H9 (cell line): ENCODE measurements around the gene RAD18. TPM values are rescaled to one million over a fixed set of nuclear protein-coding genes. Genes with fewer than 3 reads are reported as not detected.
A peak's percentile ranks its signal among the peaks of the same experiment; 100 is the strongest.

Experiments used
- DNase-seq: peaks from one replicate; pipeline ENCODE4 v3.0.0-alpha.2; 2017
- H2AFZ ChIP-seq: one replicate; pipeline ENCODE4 v1.6.1; 2013; ENCODE audit warnings: mild to moderate bottlenecking, low read length, control low read depth, moderate library complexity
- H2AK5ac ChIP-seq: 2 replicates; pipeline ENCODE4 v1.6.1; 2013; ENCODE audit warnings: low read length, control low read depth, mixed read lengths; ENCODE audit not compliant: insufficient read length
- H2BK120ac ChIP-seq: one replicate; pipeline ENCODE4 v1.6.1; 2013; ENCODE audit warnings: low read depth, mild to moderate bottlenecking, low read length, control low read depth, inconsistent platforms; ENCODE audit not compliant: poor library complexity, severe bottlenecking
- H2BK12ac ChIP-seq: 2 replicates; pipeline ENCODE4 v1.6.1; 2013; ENCODE audit warnings: low read length, control low read depth, mixed read lengths, low read depth; ENCODE audit not compliant: insufficient read length
- H2BK15ac ChIP-seq: 2 replicates; pipeline ENCODE4 v1.6.1; 2013; ENCODE audit warnings: low read depth, low read length, control low read depth
- H2BK20ac ChIP-seq: one replicate; pipeline ENCODE4 v1.6.1; 2013; ENCODE audit warnings: low read depth, mild to moderate bottlenecking, low read length, control low read depth, inconsistent platforms; ENCODE audit not compliant: poor library complexity, severe bottlenecking
- H2BK5ac ChIP-seq: 2 replicates; pipeline ENCODE4 v1.6.1; 2013; ENCODE audit warnings: low read length, control low read depth, mixed read lengths; ENCODE audit not compliant: insufficient read length
- H3K14ac ChIP-seq: 2 replicates; pipeline ENCODE4 v1.6.1; 2013; ENCODE audit warnings: low read length, control low read depth; ENCODE audit not compliant: insufficient read depth
- H3K18ac ChIP-seq: 2 replicates; pipeline ENCODE4 v1.6.1; 2013; ENCODE audit warnings: low read depth, mild to moderate bottlenecking, mixed read lengths, low read length, control low read depth; ENCODE audit not compliant: insufficient read length
- H3K23ac ChIP-seq: 2 replicates; pipeline ENCODE4 v1.6.1; 2013; ENCODE audit warnings: low read length, control low read depth, mixed read lengths, low read depth; ENCODE audit not compliant: insufficient read length
- H3K23me2 ChIP-seq: 2 replicates; pipeline ENCODE4 v1.6.1; 2013; ENCODE audit warnings: low read depth, mild to moderate bottlenecking, mixed read lengths, low read length, control low read depth; ENCODE audit not compliant: insufficient read length, poor library complexity, severe bottlenecking
- H3K27ac ChIP-seq: 2 replicates; pipeline ENCODE4 v1.5.1; 2013; ENCODE audit warnings: low read length, control low read depth, mixed read lengths, low read depth; ENCODE audit not compliant: insufficient read length
- H3K27me3 ChIP-seq: 2 replicates; pipeline ENCODE4 v1.6.1; 2013; ENCODE audit warnings: low read length, control low read depth, inconsistent platforms; ENCODE audit not compliant: insufficient read depth
- H3K4ac ChIP-seq: 2 replicates; pipeline ENCODE4 v1.6.1; 2013; ENCODE audit warnings: low read depth, mild to moderate bottlenecking, control low read depth, inconsistent platforms, low read length, moderate library complexity
- H3K4me1 ChIP-seq: 2 replicates; pipeline ENCODE4 v1.6.1; 2013; ENCODE audit warnings: low read length, control low read depth, inconsistent platforms; ENCODE audit not compliant: insufficient read depth
- H3K4me2 ChIP-seq: 2 replicates; pipeline ENCODE4 v1.6.1; 2013; ENCODE audit warnings: low read length, control low read depth, mixed read lengths; ENCODE audit not compliant: insufficient read length, insufficient read depth
- H3K56ac ChIP-seq: 2 replicates; pipeline ENCODE4 v1.6.1; 2013; ENCODE audit warnings: low read depth, mild to moderate bottlenecking, mixed read lengths, low read length, control low read depth; ENCODE audit not compliant: insufficient read length
- H3K79me1 ChIP-seq: 2 replicates; pipeline ENCODE4 v1.6.1; 2013; ENCODE audit warnings: low read depth, mild to moderate bottlenecking, moderate library complexity, low read length, control low read depth, inconsistent platforms; ENCODE audit not compliant: insufficient read depth, poor library complexity, severe bottlenecking
- H3K79me2 ChIP-seq: 2 replicates; pipeline ENCODE4 v1.6.1; 2013; ENCODE audit warnings: low read length, control low read depth, inconsistent platforms; ENCODE audit not compliant: insufficient read depth
- H3K9ac ChIP-seq: 2 replicates; pipeline ENCODE4 v1.6.1; 2013; ENCODE audit warnings: low read length, control low read depth, mixed read lengths; ENCODE audit not compliant: insufficient read length; ENCODE audit errors: extremely low read depth
- H3K9me3 ChIP-seq: one replicate; pipeline ENCODE4 v1.6.1; 2013; ENCODE audit warnings: low read depth, low read length, inconsistent platforms; ENCODE audit not compliant: control insufficient read depth
- H3T11ph ChIP-seq: one replicate; pipeline ENCODE4 v1.6.1; 2013; ENCODE audit warnings: mild to moderate bottlenecking, low read length, control low read depth, inconsistent platforms
- H4K20me1 ChIP-seq: one replicate; pipeline ENCODE4 v1.6.1; 2013; ENCODE audit not compliant: control insufficient read depth, insufficient read length, insufficient read depth
- H4K5ac ChIP-seq: 2 replicates; pipeline ENCODE4 v1.6.1; 2013; ENCODE audit warnings: low read depth, mild to moderate bottlenecking, mixed read lengths, low read length, control low read depth; ENCODE audit not compliant: insufficient read length
- H4K8ac ChIP-seq: replicated peaks from 2 replicates; pipeline ENCODE4 v1.6.1; 2013; ENCODE audit warnings: low read length, control low read depth, mixed read lengths, low read depth; ENCODE audit not compliant: insufficient read length
- H4K91ac ChIP-seq: 2 replicates; pipeline ENCODE4 v1.6.1; 2013; ENCODE audit warnings: low read depth, mild to moderate bottlenecking, moderate library complexity, mixed read lengths, low read length, control low read depth; ENCODE audit not compliant: insufficient read length
- H3K27ac Mint-ChIP-seq, 3 experiments: 2 replicates in 2 of 3; 3 replicates in 1 of 3; pipeline ENCODE4 v1.8.0; 2020 to 2021; ENCODE audit warnings: mixed read lengths in 3 of 3, mild to moderate bottlenecking in 1 of 3, moderate library complexity in 1 of 3
- H3K27me3 Mint-ChIP-seq: 2 replicates; pipeline ENCODE4 v1.8.0; 2021; ENCODE audit warnings: low read depth, mild to moderate bottlenecking, moderate library complexity, mixed read lengths
- H3K36me3 Mint-ChIP-seq, 3 experiments: 2 replicates in 2 of 3; 3 replicates in 1 of 3; pipeline ENCODE4 v1.8.0; 2020 to 2021; ENCODE audit warnings: low read depth in 3 of 3, mixed read lengths in 3 of 3; ENCODE audit not compliant: insufficient read depth in 1 of 3
- H3K4me1 Mint-ChIP-seq, 2 experiments: 2 replicates each; pipeline ENCODE4 v1.8.0; 2020; ENCODE audit warnings: mixed read lengths in 2 of 2
- H3K4me3 Mint-ChIP-seq, 2 experiments: 2 replicates in 1 of 2; 3 replicates in 1 of 2; pipeline ENCODE4 v1.8.0; 2020 to 2021; ENCODE audit warnings: mild to moderate bottlenecking in 2 of 2, mixed read lengths in 2 of 2, moderate library complexity in 1 of 2
- H3K9me3 Mint-ChIP-seq, 2 experiments: 2 replicates in 1 of 2; 3 replicates in 1 of 2; pipeline ENCODE4 v1.8.0; 2020; ENCODE audit warnings: mild to moderate bottlenecking in 2 of 2, mixed read lengths in 2 of 2, moderate library complexity in 1 of 2
- WGBS: extraction: QIAGEN DNeasy Blood & Tissue Kit; methylation state at CpG from one replicate; pipeline ENCODE4 v1.1.7; 2013; ENCODE audit warnings: missing lambda C conversion rate, low lambda C conversion rate, mixed read lengths; ENCODE audit not compliant: insufficient read length; ENCODE audit errors: extremely low coverage; 5-methylcytosine and 5-hydroxymethylcytosine counted together
- total RNA-seq: library from RNA; stranded (reverse); gene quantifications from 2 replicates; pipeline ENCODE4 v1.2.1, GENCODE V29; 2021
- TF ChIP-seq, protein P1 (sequence below): fragments of 200-600 bp; sonication (generic); conservative IDR thresholded peaks from 3 replicates; pipeline ENCODE4 v1.8.0; 2021; ENCODE audit warnings: antibody characterized with exemption, mild to moderate bottlenecking

Gene RAD18
- total RNA-seq, 1 experiment from 2014 or later, result 27.8 TPM

DNA sequence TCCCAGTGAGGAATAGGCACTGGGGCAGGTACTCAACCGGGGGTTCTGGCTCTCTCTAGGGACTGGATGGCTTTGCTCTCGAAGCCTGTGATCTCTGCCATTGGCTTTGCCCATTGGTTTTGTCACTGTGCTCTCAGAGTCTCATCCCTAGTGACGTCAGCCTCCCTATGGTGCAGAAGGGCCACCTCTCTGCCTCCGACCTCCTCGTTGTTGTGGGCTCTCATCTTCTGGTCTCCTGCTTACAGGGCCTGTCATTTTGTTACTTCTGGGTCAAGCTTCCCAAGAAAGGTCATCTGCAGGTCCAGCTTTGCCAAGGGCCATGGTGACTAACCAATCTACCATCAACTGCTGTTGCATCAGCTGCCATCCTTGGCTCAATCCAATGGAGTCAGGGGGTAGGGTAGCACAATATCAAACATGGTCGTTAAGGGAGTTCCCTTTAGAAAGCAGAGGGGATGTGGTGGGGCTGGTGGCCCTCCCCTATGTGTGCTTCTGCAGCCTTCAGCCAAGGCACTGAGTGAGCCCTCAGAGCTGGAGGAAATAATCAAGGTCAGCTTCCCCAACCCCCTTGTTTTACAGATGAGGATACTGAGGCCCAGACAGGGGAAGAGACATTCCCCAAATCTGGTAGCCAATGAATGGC, 13.4 kb upstream of the RAD18 start:
- Histone ChIP-seq H4K91ac (no peak overlapping the region), H4K20me1 (no peaks in the 10 kb centered on the region), H2BK120ac (no peak overlapping the region), H3T11ph (no peak overlapping the region), H3K4me1 (no peaks in the 10 kb centered on the region; the same call in 1 of the 2 replicates), H3K4ac (no peak overlapping the region), H3K27me3 (no peaks in the 10 kb centered on the region), H3K18ac (no peak overlapping the region), H3K14ac (peak overlapping the region; percentile 57; the same call in 1 of the 2 replicates), H2AFZ (no peak overlapping the region), H3K4me2 (no peak overlapping the region), H4K8ac (no peak overlapping the region), H2BK20ac (no peak overlapping the region), H3K9me3 (no peaks in the 10 kb centered on the region), H3K79me1 (no peaks in the 10 kb centered on the region), H3K27ac (no peak overlapping the region), H3K23ac (no peak overlapping the region), H2BK5ac (no peak overlapping the region), H2BK15ac (no peak overlapping the region), H2BK12ac (no peak overlapping the region), H4K5ac (no peak overlapping the region), H3K79me2 (no peaks in the 10 kb centered on the region), H3K9ac (no peak overlapping the region), H2AK5ac (no peak overlapping the region), H3K23me2 (no peaks in the 10 kb centered on the region), H3K56ac (no peak overlapping the region)
- peaks cover 0 to 5% of the 10 kb centered on the region in 2 experiments; a peak in 3 of 5 replicates for H3K9me3 Mint-ChIP-seq
- peaks cover 4 to 8% of the 10 kb centered on the region in 2 experiments; a peak in 3 of 4 replicates for H3K4me1 Mint-ChIP-seq
- 0 out of 7 replicates have a peak, but pooled peaks cover 0 to 1% (median 0%) of the 10 kb centered on the region in 3 experiments for H3K36me3 Mint-ChIP-seq
- WGBS, result no CpG with 5 or more reads among the region's 6 CpGs
- peaks cover 30% of the 10 kb centered on the region for H3K27me3 Mint-ChIP-seq
- H3K27ac Mint-ChIP-seq, result no peak overlapping the region
- no peak overlapping the region for H3K4me3 Mint-ChIP-seq
- TF ChIP-seq, protein P1, sequence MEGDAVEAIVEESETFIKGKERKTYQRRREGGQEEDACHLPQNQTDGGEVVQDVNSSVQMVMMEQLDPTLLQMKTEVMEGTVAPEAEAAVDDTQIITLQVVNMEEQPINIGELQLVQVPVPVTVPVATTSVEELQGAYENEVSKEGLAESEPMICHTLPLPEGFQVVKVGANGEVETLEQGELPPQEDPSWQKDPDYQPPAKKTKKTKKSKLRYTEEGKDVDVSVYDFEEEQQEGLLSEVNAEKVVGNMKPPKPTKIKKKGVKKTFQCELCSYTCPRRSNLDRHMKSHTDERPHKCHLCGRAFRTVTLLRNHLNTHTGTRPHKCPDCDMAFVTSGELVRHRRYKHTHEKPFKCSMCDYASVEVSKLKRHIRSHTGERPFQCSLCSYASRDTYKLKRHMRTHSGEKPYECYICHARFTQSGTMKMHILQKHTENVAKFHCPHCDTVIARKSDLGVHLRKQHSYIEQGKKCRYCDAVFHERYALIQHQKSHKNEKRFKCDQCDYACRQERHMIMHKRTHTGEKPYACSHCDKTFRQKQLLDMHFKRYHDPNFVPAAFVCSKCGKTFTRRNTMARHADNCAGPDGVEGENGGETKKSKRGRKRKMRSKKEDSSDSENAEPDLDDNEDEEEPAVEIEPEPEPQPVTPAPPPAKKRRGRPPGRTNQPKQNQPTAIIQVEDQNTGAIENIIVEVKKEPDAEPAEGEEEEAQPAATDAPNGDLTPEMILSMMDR, result no peak
- no peak for DNase-seq
